ENCODE measurements around the gene MIGA2. TPM values are rescaled to one million over a fixed set of nuclear protein-coding genes. Genes with fewer than 3 reads are reported as not detected.

Gene MIGA2
- polyA plus RNA-seq, 1 experiment, result 10.6 TPM

DNA sequence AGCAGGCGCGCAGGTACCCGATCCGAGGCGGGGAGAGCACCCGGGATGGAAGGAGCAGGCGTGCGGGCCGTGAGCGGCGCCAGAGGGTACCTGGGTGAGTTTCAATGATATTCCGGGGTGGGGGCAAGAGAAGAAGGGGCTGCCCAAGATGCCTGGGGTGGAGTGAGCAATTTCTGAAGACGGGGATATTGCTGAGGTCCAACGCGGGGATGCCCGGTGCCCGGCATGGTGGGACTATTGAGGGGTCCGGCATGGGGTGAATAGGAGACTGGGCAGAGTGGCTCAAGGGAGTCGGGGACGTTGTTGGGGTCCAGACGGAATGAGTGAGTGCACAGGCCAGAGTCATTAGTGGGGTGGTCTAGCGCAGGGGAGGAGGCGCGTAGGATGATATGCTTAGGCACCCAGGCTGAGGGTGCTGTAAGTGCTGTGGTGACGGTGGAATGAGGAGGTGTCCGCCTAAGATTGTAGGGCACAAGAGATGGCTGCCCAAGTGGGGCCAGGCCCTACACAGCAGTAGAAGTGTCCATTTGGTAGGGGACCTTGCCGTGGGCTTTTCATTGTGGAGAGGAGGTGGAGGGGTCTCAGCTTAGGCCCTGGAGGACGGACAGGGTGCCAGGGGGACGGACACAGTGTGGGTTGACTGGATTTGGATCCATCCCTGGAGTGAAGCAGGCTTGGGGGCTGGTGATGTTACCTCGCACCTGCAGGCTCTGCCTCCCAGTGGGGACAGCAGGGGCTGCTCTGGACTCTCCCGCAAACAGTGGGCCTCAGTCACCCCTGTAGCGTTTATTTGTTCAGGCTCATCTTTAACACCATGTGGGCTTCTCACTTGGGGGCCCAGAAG is 719 bp downstream of the MIGA2 start:
- peak overlapping the region; percentile 97 for H3K4me3 ChIP-seq (ENCODE audit: low read depth, low read length)
- DNase-seq (ENCODE audit: low read depth, low spot score), result no peak
- TF ChIP-seq, protein P1, sequence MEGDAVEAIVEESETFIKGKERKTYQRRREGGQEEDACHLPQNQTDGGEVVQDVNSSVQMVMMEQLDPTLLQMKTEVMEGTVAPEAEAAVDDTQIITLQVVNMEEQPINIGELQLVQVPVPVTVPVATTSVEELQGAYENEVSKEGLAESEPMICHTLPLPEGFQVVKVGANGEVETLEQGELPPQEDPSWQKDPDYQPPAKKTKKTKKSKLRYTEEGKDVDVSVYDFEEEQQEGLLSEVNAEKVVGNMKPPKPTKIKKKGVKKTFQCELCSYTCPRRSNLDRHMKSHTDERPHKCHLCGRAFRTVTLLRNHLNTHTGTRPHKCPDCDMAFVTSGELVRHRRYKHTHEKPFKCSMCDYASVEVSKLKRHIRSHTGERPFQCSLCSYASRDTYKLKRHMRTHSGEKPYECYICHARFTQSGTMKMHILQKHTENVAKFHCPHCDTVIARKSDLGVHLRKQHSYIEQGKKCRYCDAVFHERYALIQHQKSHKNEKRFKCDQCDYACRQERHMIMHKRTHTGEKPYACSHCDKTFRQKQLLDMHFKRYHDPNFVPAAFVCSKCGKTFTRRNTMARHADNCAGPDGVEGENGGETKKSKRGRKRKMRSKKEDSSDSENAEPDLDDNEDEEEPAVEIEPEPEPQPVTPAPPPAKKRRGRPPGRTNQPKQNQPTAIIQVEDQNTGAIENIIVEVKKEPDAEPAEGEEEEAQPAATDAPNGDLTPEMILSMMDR (IDR thresholded peaks at IDR 0.05; ENCODE audit: low read depth, low read length), result no peak
- peaks cover 4% of the 10 kb centered on the region; the same call in 1 of the 2 replicates for H3K9me3 ChIP-seq (ENCODE audit: control insufficient read depth, insufficient read depth, low read length)
- CTCF ChIA-PET, result interaction anchor here (0.6 to 1.9 kb wide), 2 partner anchors 9 to 87 kb away, joined by 3 to 13 read pairs; partner anchors contain the start of gene SH3GLB2
- H3K27me3 ChIP-seq (ENCODE audit: control insufficient read depth, insufficient read depth, low read length), result no peaks in the 10 kb centered on the region
- H3K27ac ChIP-seq (ENCODE audit: low read depth, low read length), result peak overlapping the region; percentile 2
- POLR2A ChIA-PET, result interaction anchor here (0.6 to 1.0 kb wide), 3 partner anchors 39 to 333 kb away, joined by 3 to 7 read pairs (median 3); partner anchors contain the start of gene DOLPP1

DNA sequence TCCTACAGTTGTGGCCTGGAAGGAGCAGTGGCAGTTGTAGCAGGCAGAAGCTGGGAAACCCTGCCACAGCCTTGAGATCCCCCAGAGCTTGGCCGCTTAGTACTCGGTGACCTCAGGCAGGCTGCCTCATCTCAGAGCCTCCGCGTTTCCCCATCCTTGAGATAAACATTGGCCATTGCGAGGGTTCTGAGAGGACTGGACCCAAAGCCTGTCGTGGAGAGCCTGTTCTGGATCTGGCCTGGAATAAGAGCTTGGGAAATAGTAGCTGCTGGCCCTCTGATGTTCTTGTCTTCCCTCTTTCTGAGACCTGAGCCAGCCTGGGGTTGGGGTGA is 1.3 kb downstream of the MIGA2 start:
- H3K27me3 ChIP-seq (ENCODE audit: control insufficient read depth, insufficient read depth, low read length), result no peaks in the 10 kb centered on the region
- ChIA-PET CTCF (interaction anchor here (1.9 kb wide), 1 partner anchor 10 kb away, joined by 13 read pairs; the partner anchor contains the start of gene SH3GLB2), POLR2A (interaction anchor here (0.6 kb wide), 1 partner anchor 115 kb away, joined by 4 read pairs; no protein-coding TSS in a partner anchor)
- H3K9me3 ChIP-seq (ENCODE audit: control insufficient read depth, insufficient read depth, low read length), result peaks cover 4% of the 10 kb centered on the region; the same call in 1 of the 2 replicates
- TF ChIP-seq, protein P1 (IDR thresholded peaks at IDR 0.05; ENCODE audit: low read depth, low read length), result no peak
- H3K27ac ChIP-seq (ENCODE audit: low read depth, low read length), result no peak overlapping the region
- peak overlapping the region; percentile 97 for H3K4me3 ChIP-seq (ENCODE audit: low read depth, low read length)
- no peak for DNase-seq (ENCODE audit: low read depth, low spot score)

DNA sequence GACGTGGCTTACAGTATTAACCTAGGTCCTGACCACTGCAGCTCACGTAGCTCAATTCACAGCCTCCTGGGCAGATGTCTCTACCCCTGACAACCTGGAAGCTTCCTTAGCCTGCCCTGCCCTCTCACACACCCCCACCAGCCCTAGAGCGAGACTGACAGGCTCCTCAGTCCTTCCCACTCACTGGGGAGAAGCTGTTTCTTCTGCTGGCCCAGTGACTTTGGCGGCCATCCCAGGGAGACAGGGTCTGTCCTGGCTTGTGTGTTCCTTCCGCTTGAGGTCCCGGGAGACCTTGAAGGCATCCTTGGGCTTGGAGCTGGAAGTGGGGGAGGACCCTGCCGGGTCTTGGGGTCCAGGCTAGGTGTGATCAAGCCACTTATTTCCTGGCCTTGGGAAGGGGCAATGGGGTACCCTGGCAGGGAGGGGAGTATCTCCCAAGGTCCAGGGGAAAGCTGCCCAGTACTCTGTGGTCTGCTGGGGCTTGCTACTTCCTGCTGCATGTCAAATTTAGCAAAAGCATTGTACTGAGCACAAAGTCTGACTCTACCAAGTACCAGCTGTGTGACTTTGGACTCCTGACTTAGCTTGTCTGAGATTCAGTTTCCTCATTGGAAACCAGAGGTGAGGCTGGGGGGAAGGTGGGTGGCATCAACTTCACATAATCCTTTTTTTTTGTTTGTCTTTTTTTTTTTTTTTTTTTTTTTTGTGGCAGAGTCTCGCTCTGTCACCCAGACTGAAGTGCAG is 1.9 kb downstream of the MIGA2 start:
- peaks cover 4% of the 10 kb centered on the region; the same call in 1 of the 2 replicates for H3K9me3 ChIP-seq (ENCODE audit: control insufficient read depth, insufficient read depth, low read length)
- POLR2A ChIA-PET, result interaction anchor here (0.6 kb wide), 1 partner anchor 115 kb away, joined by 4 read pairs; no protein-coding TSS in a partner anchor
- CTCF ChIA-PET, result interaction anchor here (0.6 to 1.9 kb wide), 4 partner anchors 10 to 175 kb away, joined by 3 to 13 read pairs (median 3); partner anchors contain the start of gene SH3GLB2
- H3K27ac ChIP-seq (ENCODE audit: low read depth, low read length), result peak overlapping the region; percentile 21
- peak overlapping the region; percentile 97; the same call in 1 of the 2 replicates for H3K4me3 ChIP-seq (ENCODE audit: low read depth, low read length)
- DNase-seq (ENCODE audit: low read depth, low spot score), result no peak
- H3K27me3 ChIP-seq (ENCODE audit: control insufficient read depth, insufficient read depth, low read length), result no peaks in the 10 kb centered on the region
- TF ChIP-seq, protein P1 (IDR thresholded peaks at IDR 0.05; ENCODE audit: low read depth, low read length), result no peak

DNA sequence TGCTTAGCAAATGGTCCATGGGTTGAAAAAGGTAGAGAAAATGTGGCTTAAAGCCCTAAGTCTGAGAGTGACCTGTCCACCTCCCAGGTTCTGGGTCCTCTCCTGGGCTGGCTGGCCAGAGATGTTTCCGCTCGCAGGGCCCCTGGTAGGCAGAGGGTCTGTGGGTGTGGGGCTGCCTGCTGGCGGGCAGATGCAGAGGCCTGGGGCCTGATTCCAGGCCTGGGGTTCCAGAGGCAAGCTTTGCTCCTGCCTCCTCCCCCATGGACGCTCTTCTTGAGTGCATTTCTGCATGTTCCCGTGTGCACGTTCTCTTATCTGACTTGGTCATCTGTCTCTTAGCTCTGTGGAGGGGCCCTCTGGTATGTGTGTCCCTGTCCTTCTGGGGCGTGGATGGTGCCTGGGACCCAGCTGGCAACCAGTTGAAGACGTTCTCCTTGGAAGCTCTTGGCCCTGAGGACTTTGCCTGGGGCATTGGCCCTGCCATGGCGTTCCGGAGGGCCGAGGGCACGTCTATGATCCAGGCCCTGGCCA is 3.8 kb downstream of the MIGA2 start:
- ChIA-PET POLR2A (interaction anchor here (0.5 kb wide), 1 partner anchor 34 kb away, joined by 3 read pairs; no protein-coding TSS in a partner anchor), CTCF (no interaction called here)
- no peaks in the 10 kb centered on the region for H3K27me3 ChIP-seq (ENCODE audit: control insufficient read depth, insufficient read depth, low read length)
- no peak overlapping the region for H3K27ac ChIP-seq (ENCODE audit: low read depth, low read length)
- no peak overlapping the region for H3K4me3 ChIP-seq (ENCODE audit: low read depth, low read length)
- TF ChIP-seq, protein P1 (IDR thresholded peaks at IDR 0.05; ENCODE audit: low read depth, low read length), result no peak
- no peak for DNase-seq (ENCODE audit: low read depth, low spot score)
- peaks cover 4% of the 10 kb centered on the region; the same call in 1 of the 2 replicates for H3K9me3 ChIP-seq (ENCODE audit: control insufficient read depth, insufficient read depth, low read length)
